A673 (cell line): ENCODE measurements around the gene DNAAF6.

ENCODE experiments used
- CTCF ChIP-seq: fragments of 300-800, 200-600 bp; sonication (generic); conservative IDR thresholded peaks from 2 replicates; pipeline ENCODE4 v1.5.1; 2017; ENCODE audit warnings: low read depth, mild to moderate bottlenecking, antibody characterized with exemption, low read length, moderate library complexity, mixed read lengths
- EZH2 ChIP-seq: fragments of 200-600 bp; sonication (generic); IDR thresholded peaks from 2 replicates; pipeline ENCODE4 v1.6.1; 2017; ENCODE audit warnings: borderline replicate concordance, low read depth, mild to moderate bottlenecking, mixed read lengths, antibody characterized with exemption, low read length; ENCODE audit not compliant: poor library complexity, severe bottlenecking

- TF ChIP-seq CTCF (no peak), EZH2 (no peak)
Observed at GRCh38 chrX:107207943-107208342, 1.5 kb downstream of the DNAAF6 start.
